Activated CD4-positive, alpha-beta memory T cell treated with anti-CD3 and anti-CD28 coated beads, Interleukin-2, amount 10 ng/mL, durations not matched to agents 7 days and 5 days (primary cell): ENCODE measurements around the gene KCNK3. TPM values are rescaled to one million over a fixed set of nuclear protein-coding genes. Genes with fewer than 3 reads are reported as not detected.

Experiments
- CTCF ChIA-PET: fragments of 350-600 bp; sonication (Branson Sonifier 250); formaldehyde crosslinking; loops from one replicate; lab custom pipeline; 2021; ENCODE audit warnings: antibody characterized with exemption, inconsistent platforms; lab: Charles Lee
- POLR2A ChIA-PET: fragments of 350-600 bp; sonication (Branson Sonifier 250); formaldehyde crosslinking; loops from one replicate; lab custom pipeline; 2021; ENCODE audit warnings: antibody characterized with exemption; lab: Charles Lee
- DNase-seq: peaks from one replicate; pipeline ENCODE4 v3.0.0-alpha.2; 2020
- H3K27ac Mint-ChIP-seq: one replicate; pipeline ENCODE4 v1.8.0; 2021; ENCODE audit warnings: mild to moderate bottlenecking, mixed read lengths
- H3K27me3 Mint-ChIP-seq: one replicate; pipeline ENCODE4 v1.8.0; 2021; ENCODE audit warnings: mixed read lengths
- H3K36me3 Mint-ChIP-seq: one replicate; pipeline ENCODE4 v1.8.0; 2021; ENCODE audit warnings: low read depth, mixed read lengths
- H3K4me1 Mint-ChIP-seq: one replicate; pipeline ENCODE4 v1.8.0; 2021; ENCODE audit warnings: mixed read lengths
- H3K4me3 Mint-ChIP-seq: one replicate; pipeline ENCODE4 v1.8.0; 2021; ENCODE audit warnings: mild to moderate bottlenecking, mixed read lengths
- H3K9me3 Mint-ChIP-seq: one replicate; pipeline ENCODE4 v1.8.0; 2021; ENCODE audit warnings: mixed read lengths
- total RNA-seq, 2 experiments: library from RNA; stranded (reverse); gene quantifications; one replicate each; pipeline ENCODE4 v1.2.3, GENCODE V29; 2021

KCNK3 gene
- total RNA-seq, 2 experiments from 2014 or later, result not detected

GRCh38 chr2:26670931-26671460 is 21.5 kb upstream of the KCNK3 start:
- ChIA-PET POLR2A (no interaction called here), CTCF (no interaction called here)
- Mint-ChIP-seq H3K9me3 (no peaks in the 10 kb centered on the region), H3K36me3 (no peaks in the 10 kb centered on the region), H3K27me3 (peaks cover 24% of the 10 kb centered on the region), H3K27ac (no peak overlapping the region), H3K4me3 (no peak overlapping the region), H3K4me1 (no peaks in the 10 kb centered on the region)
- no peak for DNase-seq

DNA sequence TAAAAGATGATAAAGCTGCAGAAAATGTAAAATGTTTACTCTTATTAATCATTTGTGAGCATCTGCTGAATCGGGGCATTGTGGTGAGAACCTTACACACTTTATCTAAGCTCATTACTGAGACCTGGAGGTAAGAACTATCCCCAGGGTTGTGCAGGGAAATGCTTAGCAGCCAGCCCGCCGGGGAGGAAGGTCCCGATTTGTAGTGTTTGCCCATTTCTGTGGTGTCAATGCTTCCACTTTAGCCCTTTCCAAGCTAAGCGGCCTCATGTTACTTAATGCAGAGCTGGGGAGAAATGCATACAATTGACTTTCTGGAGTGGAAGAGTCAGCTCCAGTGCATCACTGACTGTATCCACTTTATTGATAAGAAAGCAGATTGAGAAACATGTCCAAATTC is 20.8 kb upstream of the KCNK3 start:
- H3K27me3 Mint-ChIP-seq, result peaks cover 21% of the 10 kb centered on the region

DNA sequence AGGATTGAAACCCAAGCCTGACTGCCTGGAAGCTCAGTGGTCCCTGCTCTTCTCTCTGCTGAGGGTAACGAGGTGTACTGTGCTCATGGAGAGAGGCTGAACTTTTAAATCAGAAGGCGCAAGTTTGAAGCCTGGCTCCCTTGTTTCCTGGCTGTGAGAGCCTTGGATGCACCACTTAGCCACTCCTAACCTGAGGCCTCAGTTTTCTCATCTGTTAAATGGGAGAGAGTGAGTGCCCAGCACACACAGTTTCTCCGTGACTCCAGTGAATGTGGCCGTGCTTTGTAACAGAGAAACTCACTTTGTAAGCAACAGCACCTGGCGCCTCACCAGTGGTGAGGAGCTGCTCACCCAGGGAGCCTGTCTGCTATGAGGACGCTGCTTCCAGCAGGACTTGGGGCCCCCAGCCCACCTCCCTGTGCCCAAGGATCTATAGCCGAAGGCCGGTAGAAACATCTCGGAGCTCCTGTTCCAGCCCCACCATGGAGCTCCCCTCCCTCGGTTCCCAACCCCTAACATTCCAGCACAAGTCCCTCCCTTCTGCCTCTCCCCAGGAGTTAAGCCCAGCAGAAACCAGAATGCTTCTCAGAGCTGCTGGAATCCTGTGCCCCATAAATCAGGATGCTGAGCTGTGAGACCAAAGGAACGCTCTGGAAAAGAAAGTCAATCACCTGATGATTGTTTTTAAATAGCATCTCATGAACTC is 20.3 kb upstream of the KCNK3 start:
- POLR2A ChIA-PET, result no interaction called here
- H3K27ac Mint-ChIP-seq, result no peak overlapping the region
- no peak for DNase-seq
- CTCF ChIA-PET, result no interaction called here
- H3K27me3 Mint-ChIP-seq, result peaks cover 19% of the 10 kb centered on the region
- no peaks in the 10 kb centered on the region for H3K9me3 Mint-ChIP-seq
- no peaks in the 10 kb centered on the region for H3K4me1 Mint-ChIP-seq
- no peak overlapping the region for H3K4me3 Mint-ChIP-seq
- no peaks in the 10 kb centered on the region for H3K36me3 Mint-ChIP-seq

More for the DNA sequence above, 20.8 kb upstream of the KCNK3 start:
- no peak for DNase-seq
- CTCF ChIA-PET, result no interaction called here
- no peak overlapping the region for H3K4me3 Mint-ChIP-seq
- H3K27ac Mint-ChIP-seq, result no peak overlapping the region
- H3K4me1 Mint-ChIP-seq, result no peaks in the 10 kb centered on the region
- POLR2A ChIA-PET, result no interaction called here
- no peaks in the 10 kb centered on the region for H3K36me3 Mint-ChIP-seq
- no peaks in the 10 kb centered on the region for H3K9me3 Mint-ChIP-seq

DNA sequence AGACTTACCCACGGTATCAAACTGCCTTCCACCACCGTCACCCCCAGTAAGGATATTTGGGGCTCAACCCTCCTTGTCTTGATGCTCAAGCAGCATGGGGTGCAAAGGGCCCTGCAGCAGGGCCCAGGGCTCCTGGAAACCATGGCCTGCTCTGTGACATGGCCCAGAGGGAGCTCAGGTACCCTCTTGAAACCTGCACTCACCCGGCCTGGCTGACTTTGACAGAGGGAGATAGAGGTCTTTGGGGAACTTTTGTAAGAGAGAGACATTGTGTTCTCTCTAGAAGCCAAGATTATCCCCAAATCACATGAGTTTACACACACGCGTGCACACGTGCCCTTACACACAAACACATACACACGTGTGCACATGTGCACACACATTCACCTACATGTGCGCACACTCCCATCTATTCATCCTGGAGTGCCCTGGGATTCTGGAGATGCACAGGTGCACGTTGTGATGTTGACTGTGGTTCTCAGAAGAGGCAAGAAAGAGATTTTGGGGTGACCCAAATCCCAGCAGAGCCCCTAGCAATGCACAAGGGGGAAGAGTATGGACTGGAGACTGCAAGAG is 19.6 kb upstream of the KCNK3 start:
- ChIA-PET POLR2A (no interaction called here), CTCF (no interaction called here)
- H3K27ac Mint-ChIP-seq, result no peak overlapping the region
- no peaks in the 10 kb centered on the region for H3K36me3 Mint-ChIP-seq
- no peak for DNase-seq
- no peaks in the 10 kb centered on the region for H3K9me3 Mint-ChIP-seq
- H3K4me1 Mint-ChIP-seq, result no peaks in the 10 kb centered on the region
- H3K27me3 Mint-ChIP-seq, result peaks cover 19% of the 10 kb centered on the region
- no peak overlapping the region for H3K4me3 Mint-ChIP-seq

- POLR2A ChIA-PET, result no interaction called here
- no peaks in the 10 kb centered on the region for H3K4me1 Mint-ChIP-seq
- H3K36me3 Mint-ChIP-seq, result no peaks in the 10 kb centered on the region
- no peak for DNase-seq
- CTCF ChIA-PET, result no interaction called here
- H3K4me3 Mint-ChIP-seq, result no peak overlapping the region
- no peaks in the 10 kb centered on the region for H3K9me3 Mint-ChIP-seq
- H3K27me3 Mint-ChIP-seq, result peaks cover 20% of the 10 kb centered on the region
- H3K27ac Mint-ChIP-seq, result no peak overlapping the region
These were observed 18.3 kb upstream of the KCNK3 start for GRCh38 chr2:26674002-26674751.

DNA sequence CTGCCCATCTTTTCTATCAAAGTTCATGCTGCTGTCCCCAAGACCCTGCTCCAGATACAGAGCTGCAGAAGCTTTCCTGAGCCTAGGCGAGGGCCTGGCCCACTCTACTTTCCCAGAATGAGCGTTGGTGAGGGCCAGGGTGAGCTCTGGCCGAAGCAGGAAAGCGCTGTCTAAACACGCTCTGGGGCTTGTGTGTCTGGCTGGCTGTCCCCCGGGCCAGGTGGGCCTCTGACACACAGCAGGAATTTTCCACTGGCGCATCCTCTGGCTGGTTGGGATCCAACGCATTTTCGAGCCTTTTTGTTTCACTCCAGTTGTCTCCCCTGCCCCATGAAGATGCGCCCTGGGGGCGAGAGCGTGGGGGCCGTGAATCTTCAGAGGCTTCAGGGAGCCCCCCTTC is 17.8 kb upstream of the KCNK3 start:
- no peak for DNase-seq
- no peaks in the 10 kb centered on the region for H3K9me3 Mint-ChIP-seq
- H3K4me3 Mint-ChIP-seq, result no peak overlapping the region
- H3K27me3 Mint-ChIP-seq, result peaks cover 18% of the 10 kb centered on the region
- ChIA-PET POLR2A (no interaction called here), CTCF (no interaction called here)
- H3K4me1 Mint-ChIP-seq, result no peaks in the 10 kb centered on the region
- no peaks in the 10 kb centered on the region for H3K36me3 Mint-ChIP-seq
- no peak overlapping the region for H3K27ac Mint-ChIP-seq

GRCh38 chr2:26675651-26676255 is 16.8 kb upstream of the KCNK3 start:
- H3K36me3 Mint-ChIP-seq, result no peaks in the 10 kb centered on the region
- peaks cover 15% of the 10 kb centered on the region for H3K27me3 Mint-ChIP-seq
- no peaks in the 10 kb centered on the region for H3K9me3 Mint-ChIP-seq
- H3K4me1 Mint-ChIP-seq, result no peaks in the 10 kb centered on the region
- no peak for DNase-seq
- no peak overlapping the region for H3K4me3 Mint-ChIP-seq
- H3K27ac Mint-ChIP-seq, result no peak overlapping the region
- POLR2A ChIA-PET, result no interaction called here
- CTCF ChIA-PET, result no interaction called here

- Mint-ChIP-seq H3K36me3 (no peaks in the 10 kb centered on the region), H3K27ac (no peak overlapping the region), H3K4me1 (no peaks in the 10 kb centered on the region), H3K9me3 (no peaks in the 10 kb centered on the region), H3K27me3 (peaks cover 20% of the 10 kb centered on the region), H3K4me3 (no peak overlapping the region)
- DNase-seq, result no peak
- ChIA-PET POLR2A (no interaction called here), CTCF (no interaction called here)
These were observed 14.5 kb upstream of the KCNK3 start for GRCh38 chr2:26678035-26678434.

GRCh38 chr2:26679867-26680266 is 12.7 kb upstream of the KCNK3 start:
- Mint-ChIP-seq H3K4me1 (no peaks in the 10 kb centered on the region), H3K4me3 (no peak overlapping the region), H3K27me3 (peaks cover 19% of the 10 kb centered on the region), H3K9me3 (no peaks in the 10 kb centered on the region), H3K36me3 (no peaks in the 10 kb centered on the region), H3K27ac (no peak overlapping the region)
- ChIA-PET POLR2A (interaction anchor here (0.6 kb wide), 1 partner anchor 83 kb away, joined by 4 read pairs; no protein-coding TSS in a partner anchor), CTCF (no interaction called here)
- DNase-seq, result no peak

- POLR2A ChIA-PET, result no interaction called here
- Mint-ChIP-seq H3K9me3 (no peaks in the 10 kb centered on the region), H3K27ac (no peak overlapping the region), H3K27me3 (peaks cover 29% of the 10 kb centered on the region), H3K36me3 (no peaks in the 10 kb centered on the region), H3K4me1 (no peaks in the 10 kb centered on the region), H3K4me3 (no peak overlapping the region)
- CTCF ChIA-PET, result interaction anchor here (0.6 kb wide), 1 partner anchor 346 kb away, joined by 3 read pairs; no protein-coding TSS in a partner anchor
- DNase-seq, result no peak
These were observed 10.9 kb upstream of the KCNK3 start for GRCh38 chr2:26681656-26682055.

GRCh38 chr2:26682155-26682554 is 10.4 kb upstream of the KCNK3 start:
- H3K27ac Mint-ChIP-seq, result no peak overlapping the region

GRCh38 chr2:26683583-26683982 is 8.9 kb upstream of the KCNK3 start:
- no peak for DNase-seq
- Mint-ChIP-seq H3K9me3 (no peaks in the 10 kb centered on the region), H3K27ac (no peak overlapping the region), H3K4me3 (no peak overlapping the region), H3K27me3 (peaks cover 37% of the 10 kb centered on the region), H3K36me3 (no peaks in the 10 kb centered on the region), H3K4me1 (no peaks in the 10 kb centered on the region)
- ChIA-PET CTCF (no interaction called here), POLR2A (no interaction called here)

More at GRCh38 chr2:26682155-26682554, 10.4 kb upstream of the KCNK3 start:
- ChIA-PET CTCF (no interaction called here), POLR2A (no interaction called here)
- no peaks in the 10 kb centered on the region for H3K36me3 Mint-ChIP-seq
- H3K9me3 Mint-ChIP-seq, result no peaks in the 10 kb centered on the region
- no peaks in the 10 kb centered on the region for H3K4me1 Mint-ChIP-seq
- no peak overlapping the region for H3K4me3 Mint-ChIP-seq
- peaks cover 33% of the 10 kb centered on the region for H3K27me3 Mint-ChIP-seq
- no peak for DNase-seq

- no peaks in the 10 kb centered on the region for H3K9me3 Mint-ChIP-seq
- no peaks in the 10 kb centered on the region for H3K36me3 Mint-ChIP-seq
- POLR2A ChIA-PET, result no interaction called here
- CTCF ChIA-PET, result no interaction called here
- no peaks in the 10 kb centered on the region for H3K4me1 Mint-ChIP-seq
- H3K27ac Mint-ChIP-seq, result no peak overlapping the region
- no peak overlapping the region for H3K4me3 Mint-ChIP-seq
- H3K27me3 Mint-ChIP-seq, result peaks cover 36% of the 10 kb centered on the region
- DNase-seq, result no peak
These were observed 7.2 kb upstream of the KCNK3 start for GRCh38 chr2:26685341-26685740.
